Measurements from ENCODE around the gene ARHGAP24. TPM values are rescaled to one million over a fixed set of nuclear protein-coding genes. Genes with fewer than 3 reads are reported as not detected.

ARHGAP24 gene
- total and polyA plus RNA-seq, 12 donors = 0.72 to 53.4 (median 4.4) TPM

- Histone ChIP-seq H3K36me3 (replicated peaks in 1 of 2) (no peaks in the 10 kb centered on the region), H3K9me3 (replicated peaks in 1 of 3) (no peaks in the 10 kb centered on the region), H3K27ac (no peak overlapping the region), H3K27me3 (no peaks in the 10 kb centered on the region), H3K4me1 (replicated peaks in 1 of 2) (no peaks in the 10 kb centered on the region), H3K4me3 (no peak overlapping the region)
- intact Hi-C loops (cut with DNase I) = no loop called here
- no peak for DNase-seq
- no peak for TF ChIP-seq POLR2A (IDR thresholded peaks at IDR 0.05)
- TF ChIP-seq, protein P1, sequence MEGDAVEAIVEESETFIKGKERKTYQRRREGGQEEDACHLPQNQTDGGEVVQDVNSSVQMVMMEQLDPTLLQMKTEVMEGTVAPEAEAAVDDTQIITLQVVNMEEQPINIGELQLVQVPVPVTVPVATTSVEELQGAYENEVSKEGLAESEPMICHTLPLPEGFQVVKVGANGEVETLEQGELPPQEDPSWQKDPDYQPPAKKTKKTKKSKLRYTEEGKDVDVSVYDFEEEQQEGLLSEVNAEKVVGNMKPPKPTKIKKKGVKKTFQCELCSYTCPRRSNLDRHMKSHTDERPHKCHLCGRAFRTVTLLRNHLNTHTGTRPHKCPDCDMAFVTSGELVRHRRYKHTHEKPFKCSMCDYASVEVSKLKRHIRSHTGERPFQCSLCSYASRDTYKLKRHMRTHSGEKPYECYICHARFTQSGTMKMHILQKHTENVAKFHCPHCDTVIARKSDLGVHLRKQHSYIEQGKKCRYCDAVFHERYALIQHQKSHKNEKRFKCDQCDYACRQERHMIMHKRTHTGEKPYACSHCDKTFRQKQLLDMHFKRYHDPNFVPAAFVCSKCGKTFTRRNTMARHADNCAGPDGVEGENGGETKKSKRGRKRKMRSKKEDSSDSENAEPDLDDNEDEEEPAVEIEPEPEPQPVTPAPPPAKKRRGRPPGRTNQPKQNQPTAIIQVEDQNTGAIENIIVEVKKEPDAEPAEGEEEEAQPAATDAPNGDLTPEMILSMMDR (IDR thresholded peaks at IDR 0.05) = no peak
Measured at GRCh38 chr4:85571008-85571407, 96.1 kb downstream of the ARHGAP24 start.

- H3K27ac ChIP-seq = no peak overlapping the region
- TF ChIP-seq, protein P1 (IDR thresholded peaks at IDR 0.05) = no peak
- TF ChIP-seq POLR2A (IDR thresholded peaks at IDR 0.05) = no peak
- intact Hi-C loops (cut with DNase I) = no loop called here
- no peak for DNase-seq
- no peaks in the 10 kb centered on the region for H3K36me3 ChIP-seq (replicated peaks in 1 of 2)
- H3K9me3 ChIP-seq (replicated peaks in 1 of 3) = no peaks in the 10 kb centered on the region
- H3K4me1 ChIP-seq (replicated peaks in 1 of 2) = no peaks in the 10 kb centered on the region
- no peaks in the 10 kb centered on the region for H3K27me3 ChIP-seq
- H3K4me3 ChIP-seq = no peak overlapping the region
- 90 to 100% (median 98%) methylated on average over 1 of the region's 1 CpG for WGBS, 4 donors
Measured at GRCh38 chr4:85573270-85573669, 98.3 kb downstream of the ARHGAP24 start.

DNA sequence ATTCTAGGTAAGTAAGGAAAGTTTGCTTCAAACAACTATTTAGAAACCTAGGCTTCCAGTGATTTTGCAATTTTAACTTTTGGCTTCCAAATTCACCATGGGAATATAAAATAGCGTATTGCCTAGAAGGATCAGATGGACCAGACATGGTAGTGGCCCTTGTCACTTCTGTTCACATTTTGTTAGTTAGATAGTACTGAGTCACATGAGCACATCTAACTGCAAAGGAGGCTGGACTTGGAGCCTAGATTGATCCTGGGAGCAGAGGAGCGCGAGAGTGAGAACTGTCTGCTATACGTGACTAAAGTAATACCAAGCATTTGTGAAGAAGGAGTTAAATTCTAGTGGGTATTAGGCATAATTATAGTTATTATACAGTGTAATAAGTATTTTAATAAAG, 102.4 kb downstream of the ARHGAP24 start:
- Histone ChIP-seq H3K36me3 (replicated peaks in 1 of 2) (no peaks in the 10 kb centered on the region), H3K4me1 (replicated peaks in 1 of 2) (no peaks in the 10 kb centered on the region), H3K27ac (no peak overlapping the region), H3K4me3 (no peak overlapping the region), H3K9me3 (replicated peaks in 1 of 3) (no peaks in the 10 kb centered on the region), H3K27me3 (no peaks in the 10 kb centered on the region)
- TF ChIP-seq POLR2A (IDR thresholded peaks at IDR 0.05) = no peak
- TF ChIP-seq, protein P1 (IDR thresholded peaks at IDR 0.05) = no peak
- intact Hi-C loops (cut with DNase I) = no loop called here
- no peak for DNase-seq
- 71 to 85% (median 73%) methylated on average over 4 of the region's 4 CpGs for WGBS, 4 donors

DNA sequence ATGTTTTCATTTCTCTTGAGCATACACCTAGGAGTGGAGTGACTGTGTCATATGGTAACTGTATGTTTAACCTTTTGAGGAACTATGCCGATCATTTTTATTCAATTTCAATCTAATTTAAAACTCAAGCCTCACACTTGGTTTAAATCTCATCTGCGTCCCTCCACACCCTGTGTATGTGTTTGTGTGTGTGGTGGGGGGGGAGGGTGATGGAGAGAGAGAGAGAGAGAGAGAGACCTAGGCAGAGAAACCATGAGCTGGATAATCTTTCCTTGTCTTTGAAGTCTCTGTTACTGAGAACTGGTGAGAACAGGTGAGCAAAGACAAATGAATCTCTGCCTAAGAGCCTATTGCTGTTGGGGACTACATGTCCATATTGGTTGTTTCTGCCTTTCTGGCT, 105.0 kb downstream of the ARHGAP24 start:
- H3K36me3 ChIP-seq (replicated peaks in 1 of 2) = no peaks in the 10 kb centered on the region
- no peaks in the 10 kb centered on the region for H3K9me3 ChIP-seq (replicated peaks in 1 of 3)
- no peak for DNase-seq
- H3K4me3 ChIP-seq = no peak overlapping the region
- no peak overlapping the region for H3K27ac ChIP-seq
- H3K4me1 ChIP-seq (replicated peaks in 1 of 2) = no peaks in the 10 kb centered on the region
- intact Hi-C loops (cut with DNase I) = no loop called here
- no peak for TF ChIP-seq POLR2A (IDR thresholded peaks at IDR 0.05)
- TF ChIP-seq, protein P1 (IDR thresholded peaks at IDR 0.05) = no peak
- H3K27me3 ChIP-seq = no peaks in the 10 kb centered on the region
- WGBS, 4 donors = 86 to 91% (median 86%) methylated on average over 2 of the region's 2 CpGs
